WTC11 (cell line): ENCODE data around the gene SAMD9L.

Experiments
- CREM ChIP-seq: sonication (generic); formaldehyde crosslinking; IDR thresholded peaks from 2 replicates; pipeline ENCODE4 v1.8.1; 2022; ENCODE audit warnings: mild to moderate bottlenecking, missing genetic modification reagents, moderate library complexity
- CTCF ChIP-seq: fragments of 200-600 bp; IDR thresholded peaks from 2 replicates; pipeline ENCODE4 v1.8.0; 2022; ENCODE audit warnings: antibody characterized with exemption
- ESRRA ChIP-seq: sonication (generic); formaldehyde crosslinking; IDR thresholded peaks from 2 replicates; pipeline ENCODE4 v1.8.1; 2022; ENCODE audit warnings: mild to moderate bottlenecking, missing genetic modification reagents, borderline replicate concordance
- MYBL2 ChIP-seq: sonication (generic); formaldehyde crosslinking; IDR thresholded peaks from 2 replicates; pipeline ENCODE4 v1.8.1; 2023; ENCODE audit warnings: mild to moderate bottlenecking, moderate library complexity, missing genetic modification reagents
- NFE2L1 ChIP-seq: sonication (generic); formaldehyde crosslinking; IDR thresholded peaks from 2 replicates; pipeline ENCODE4 v1.8.1; 2023; ENCODE audit warnings: missing genetic modification reagents
- NR2C2 ChIP-seq: sonication (generic); formaldehyde crosslinking; IDR thresholded peaks from 2 replicates; pipeline ENCODE4 v1.8.0; 2022; ENCODE audit warnings: mild to moderate bottlenecking, missing genetic modification reagents
- SOX15 ChIP-seq: fragments of 250-450 bp; sonication (Bioruptor Pico); IDR thresholded peaks from 2 replicates; pipeline ENCODE4 v1.9.0; 2021; ENCODE audit warnings: mild to moderate bottlenecking
- SP1 ChIP-seq: sonication (generic); formaldehyde crosslinking; conservative IDR thresholded peaks from 2 replicates; pipeline ENCODE4 v1.8.1; 2022; ENCODE audit warnings: missing genetic modification reagents
- TEAD4 ChIP-seq: sonication (generic); formaldehyde crosslinking; IDR thresholded peaks from 2 replicates; pipeline ENCODE4 v1.8.0; 2022; ENCODE audit warnings: mild to moderate bottlenecking, missing genetic modification reagents
- USF1 ChIP-seq: sonication (generic); formaldehyde crosslinking; IDR thresholded peaks from 2 replicates; pipeline ENCODE4 v1.8.0; 2022; ENCODE audit warnings: mild to moderate bottlenecking, missing genetic modification reagents
- ZNF416 ChIP-seq: fragments of 250-450 bp; sonication (Bioruptor Pico); IDR thresholded peaks from 2 replicates; pipeline ENCODE4 v1.9.0; 2021; ENCODE audit warnings: mild to moderate bottlenecking, inconsistent platforms
- ZNF512 ChIP-seq: sonication (generic); formaldehyde crosslinking; IDR thresholded peaks from 2 replicates; pipeline ENCODE4 v1.8.1; 2022; ENCODE audit warnings: missing genetic modification reagents, borderline replicate concordance
- TF ChIP-seq, protein P1 (sequence below): sonication (generic); formaldehyde crosslinking; IDR thresholded peaks from 2 replicates; pipeline ENCODE4 v1.8.1; 2022; ENCODE audit warnings: mild to moderate bottlenecking, moderate library complexity, missing genetic modification reagents
- TF ChIP-seq, protein P2 (sequence below): sonication (generic); formaldehyde crosslinking; IDR thresholded peaks from 2 replicates; pipeline ENCODE4 v1.8.0; 2022; ENCODE audit warnings: mild to moderate bottlenecking, missing genetic modification reagents

DNA sequence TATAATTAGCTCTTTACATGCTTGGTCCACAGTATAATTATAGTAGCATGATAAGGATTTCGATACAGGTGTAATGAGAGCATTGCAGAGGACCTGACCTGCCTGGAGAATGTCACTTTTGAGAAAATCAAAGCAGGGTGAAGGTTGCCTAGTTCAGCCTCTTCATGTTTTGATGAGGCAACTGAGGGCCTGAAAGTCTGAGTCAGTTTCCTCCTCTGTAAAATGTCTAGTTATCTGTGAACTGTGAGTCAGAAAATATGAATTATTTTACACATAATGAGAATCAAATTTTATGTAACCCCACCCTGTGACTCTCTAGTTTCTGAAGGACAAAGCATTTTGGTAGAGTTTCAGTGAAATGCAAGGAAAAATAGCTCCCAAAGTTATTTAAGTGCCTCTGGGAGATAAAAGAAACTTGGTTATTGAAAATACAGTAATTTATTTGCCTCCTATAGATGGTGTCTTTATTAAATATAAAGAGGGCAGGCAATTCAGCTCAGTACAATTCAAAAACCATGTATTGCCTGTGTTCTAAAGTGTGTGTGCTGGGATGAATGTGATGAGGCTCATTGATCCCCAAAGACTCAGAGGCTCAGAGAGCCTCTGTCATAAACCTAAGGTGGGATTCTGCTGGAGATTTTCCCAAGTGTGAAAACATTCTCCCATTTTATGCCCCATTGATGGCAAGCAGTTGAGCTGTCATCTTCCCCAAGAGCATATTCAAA is 37.3 kb upstream of the SAMD9L start:
- no peak for TF ChIP-seq CREM (CRISPR knock-in tag)
- TF ChIP-seq ESRRA (CRISPR knock-in tag): no peak
- no peak for TF ChIP-seq NR2C2 (CRISPR knock-in tag)
- no peak for TF ChIP-seq SP1
- TF ChIP-seq SOX15 (CRISPR knock-in tag): no peak
- no peak for TF ChIP-seq MYBL2 (CRISPR knock-in tag)
- no peak for TF ChIP-seq ZNF512
- TF ChIP-seq CTCF: no peak
- TF ChIP-seq, protein P1, sequence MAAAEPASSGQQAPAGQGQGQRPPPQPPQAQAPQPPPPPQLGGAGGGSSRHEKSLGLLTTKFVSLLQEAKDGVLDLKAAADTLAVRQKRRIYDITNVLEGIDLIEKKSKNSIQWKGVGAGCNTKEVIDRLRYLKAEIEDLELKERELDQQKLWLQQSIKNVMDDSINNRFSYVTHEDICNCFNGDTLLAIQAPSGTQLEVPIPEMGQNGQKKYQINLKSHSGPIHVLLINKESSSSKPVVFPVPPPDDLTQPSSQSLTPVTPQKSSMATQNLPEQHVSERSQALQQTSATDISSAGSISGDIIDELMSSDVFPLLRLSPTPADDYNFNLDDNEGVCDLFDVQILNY: no peak
- no peak for TF ChIP-seq ZNF416 (CRISPR knock-in tag)
- TF ChIP-seq, protein P2, sequence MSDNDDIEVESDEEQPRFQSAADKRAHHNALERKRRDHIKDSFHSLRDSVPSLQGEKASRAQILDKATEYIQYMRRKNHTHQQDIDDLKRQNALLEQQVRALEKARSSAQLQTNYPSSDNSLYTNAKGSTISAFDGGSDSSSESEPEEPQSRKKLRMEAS (CRISPR knock-in tag): no peak
- no peak for TF ChIP-seq NFE2L1
- TF ChIP-seq TEAD4 (CRISPR knock-in tag): no peak
- TF ChIP-seq USF1 (CRISPR knock-in tag): no peak
